Thyroid gland (tissue), 4 donors: ENCODE data around the gene SH3D19. TPM values are rescaled to one million over a fixed set of nuclear protein-coding genes. Genes with fewer than 3 reads are reported as not detected.
A peak's percentile ranks its signal among the peaks of the same experiment; 100 is the strongest.

Source experiments
- DNase-seq, 2 donors: peaks; one replicate each; pipeline ENCODE4 v3.0.0-alpha.2; 2019
- H3K27ac ChIP-seq, 3 donors: fragments of 200-600 bp; sonication (generic); 1 replicate in 2 of 3; 2 replicates in 1 of 3; pipeline ENCODE4 v1.5.1; 2016 to 2019; ENCODE audit warnings: mild to moderate bottlenecking in 1 of 3, moderate library complexity in 1 of 3
- H3K27me3 ChIP-seq: fragments of 200-600 bp; sonication (generic); one replicate; pipeline ENCODE4 v1.5.1; 2019
- H3K36me3 ChIP-seq, 2 donors: fragments of 200-600 bp; sonication (generic); one replicate each; pipeline ENCODE4 v1.5.1; 2016 to 2019
- H3K4me1 ChIP-seq, 2 donors: fragments of 200-600 bp; sonication (generic); one replicate each; pipeline ENCODE4 v1.5.1; 2017 to 2019
- H3K4me3 ChIP-seq, 3 donors: fragments of 200-600 bp; sonication (generic); replicated peaks in 1 of 3; 1 replicate in 2 of 3; 2 replicates in 1 of 3; pipeline ENCODE4 v1.5.1; 2016; ENCODE audit warnings: mild to moderate bottlenecking in 1 of 3
- H3K9me3 ChIP-seq: fragments of 200-600 bp; sonication (generic); one replicate; pipeline ENCODE4 v1.5.1; 2017
- POLR2A ChIP-seq, 2 donors: fragments of 450-650 bp; IDR thresholded peaks; one replicate each; pipeline ENCODE4 v1.6.1; 2017; ENCODE audit warnings: antibody characterized with exemption in 2 of 2, mild to moderate bottlenecking in 2 of 2, moderate library complexity in 1 of 2
- WGBS, 2 donors: methylation state at CpG; one replicate each; pipeline ENCODE4 v1.1.5; 2017; 5-methylcytosine and 5-hydroxymethylcytosine counted together
- intact Hi-C: fragments of 100-400 bp; cut with DNase I; formaldehyde crosslinking; loops from one replicate; pipeline ENCODE4 v1.15.1; 2023
- total RNA-seq, 4 donors: library from RNA; depleted of rRNA; stranded (reverse); fragments of >200 nt; gene quantifications; one replicate each; pipeline ENCODE4 v1.2.3, GENCODE V29; 2016
- TF ChIP-seq, protein P1 (sequence below), 6 experiments: fragments of 200-600 bp in 3 of 6; fragments of 450-650 bp in 3 of 6; sonication (generic) in 3 of 6; IDR thresholded peaks; one replicate each; pipeline ENCODE4 v1.5.1; 2016 to 2019; ENCODE audit warnings: antibody characterized with exemption in 6 of 6, mild to moderate bottlenecking in 2 of 6, inconsistent platforms in 1 of 6, moderate library complexity in 1 of 6

SH3D19 gene, protein sequence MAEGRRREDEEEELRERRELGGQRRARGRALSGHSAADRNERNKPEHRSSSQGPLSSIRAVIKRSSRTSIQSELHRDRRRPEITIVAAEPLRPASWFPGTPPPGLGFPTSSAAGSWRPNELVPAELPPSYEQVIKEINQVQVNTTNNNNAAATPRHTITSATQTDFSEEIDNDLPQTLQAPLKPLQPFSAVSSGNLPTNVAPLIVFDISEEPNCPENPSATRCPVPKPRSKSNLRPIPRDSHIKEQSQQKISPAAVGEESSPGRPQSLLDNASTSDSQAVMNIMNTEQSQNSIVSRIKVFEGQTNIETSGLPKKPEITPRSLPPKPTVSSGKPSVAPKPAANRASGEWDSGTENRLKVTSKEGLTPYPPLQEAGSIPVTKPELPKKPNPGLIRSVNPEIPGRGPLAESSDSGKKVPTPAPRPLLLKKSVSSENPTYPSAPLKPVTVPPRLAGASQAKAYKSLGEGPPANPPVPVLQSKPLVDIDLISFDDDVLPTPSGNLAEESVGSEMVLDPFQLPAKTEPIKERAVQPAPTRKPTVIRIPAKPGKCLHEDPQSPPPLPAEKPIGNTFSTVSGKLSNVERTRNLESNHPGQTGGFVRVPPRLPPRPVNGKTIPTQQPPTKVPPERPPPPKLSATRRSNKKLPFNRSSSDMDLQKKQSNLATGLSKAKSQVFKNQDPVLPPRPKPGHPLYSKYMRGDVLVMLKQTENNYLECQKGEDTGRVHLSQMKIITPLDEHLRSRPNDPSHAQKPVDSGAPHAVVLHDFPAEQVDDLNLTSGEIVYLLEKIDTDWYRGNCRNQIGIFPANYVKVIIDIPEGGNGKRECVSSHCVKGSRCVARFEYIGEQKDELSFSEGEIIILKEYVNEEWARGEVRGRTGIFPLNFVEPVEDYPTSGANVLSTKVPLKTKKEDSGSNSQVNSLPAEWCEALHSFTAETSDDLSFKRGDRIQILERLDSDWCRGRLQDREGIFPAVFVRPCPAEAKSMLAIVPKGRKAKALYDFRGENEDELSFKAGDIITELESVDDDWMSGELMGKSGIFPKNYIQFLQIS
- total RNA-seq = 100 to 1,000 TPM in 3 of 4 donors, 10 to 100 TPM in 1; 82.0 to 143 (median 113) TPM

- H3K4me1 ChIP-seq = peaks cover 25 to 32% of the 10 kb centered on the region in 2 donors
- 2% methylated on average over 31 to 34 of the region's 88 CpGs for WGBS, 2 donors
- no peaks in the 10 kb centered on the region for H3K27me3 ChIP-seq
- peak within 1 kb of the TSS; percentile 3 to 57 (median 54) for H3K4me3 ChIP-seq
- no peaks in the 10 kb centered on the region for H3K36me3 ChIP-seq
- TF ChIP-seq, protein P1, sequence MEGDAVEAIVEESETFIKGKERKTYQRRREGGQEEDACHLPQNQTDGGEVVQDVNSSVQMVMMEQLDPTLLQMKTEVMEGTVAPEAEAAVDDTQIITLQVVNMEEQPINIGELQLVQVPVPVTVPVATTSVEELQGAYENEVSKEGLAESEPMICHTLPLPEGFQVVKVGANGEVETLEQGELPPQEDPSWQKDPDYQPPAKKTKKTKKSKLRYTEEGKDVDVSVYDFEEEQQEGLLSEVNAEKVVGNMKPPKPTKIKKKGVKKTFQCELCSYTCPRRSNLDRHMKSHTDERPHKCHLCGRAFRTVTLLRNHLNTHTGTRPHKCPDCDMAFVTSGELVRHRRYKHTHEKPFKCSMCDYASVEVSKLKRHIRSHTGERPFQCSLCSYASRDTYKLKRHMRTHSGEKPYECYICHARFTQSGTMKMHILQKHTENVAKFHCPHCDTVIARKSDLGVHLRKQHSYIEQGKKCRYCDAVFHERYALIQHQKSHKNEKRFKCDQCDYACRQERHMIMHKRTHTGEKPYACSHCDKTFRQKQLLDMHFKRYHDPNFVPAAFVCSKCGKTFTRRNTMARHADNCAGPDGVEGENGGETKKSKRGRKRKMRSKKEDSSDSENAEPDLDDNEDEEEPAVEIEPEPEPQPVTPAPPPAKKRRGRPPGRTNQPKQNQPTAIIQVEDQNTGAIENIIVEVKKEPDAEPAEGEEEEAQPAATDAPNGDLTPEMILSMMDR (IDR thresholded peaks at IDR 0.05) = no peak
- TF ChIP-seq POLR2A (IDR thresholded peaks at IDR 0.05) = peak; percentile 61 to 80
- peak; percentile 65 to 70 for DNase-seq
- intact Hi-C loops = no loop called here
- peak within 1 kb of the TSS; percentile 77 to 88 (median 81) for H3K27ac ChIP-seq
- no peaks in the 10 kb centered on the region for H3K9me3 ChIP-seq
Measured at GRCh38 chr4:151325111-151325948, at the start of gene SH3D19. SH3D19 (minus strand) TSS chr4:151325605; CDS start chr4:151325352, 253 bp downstream.

DNA sequence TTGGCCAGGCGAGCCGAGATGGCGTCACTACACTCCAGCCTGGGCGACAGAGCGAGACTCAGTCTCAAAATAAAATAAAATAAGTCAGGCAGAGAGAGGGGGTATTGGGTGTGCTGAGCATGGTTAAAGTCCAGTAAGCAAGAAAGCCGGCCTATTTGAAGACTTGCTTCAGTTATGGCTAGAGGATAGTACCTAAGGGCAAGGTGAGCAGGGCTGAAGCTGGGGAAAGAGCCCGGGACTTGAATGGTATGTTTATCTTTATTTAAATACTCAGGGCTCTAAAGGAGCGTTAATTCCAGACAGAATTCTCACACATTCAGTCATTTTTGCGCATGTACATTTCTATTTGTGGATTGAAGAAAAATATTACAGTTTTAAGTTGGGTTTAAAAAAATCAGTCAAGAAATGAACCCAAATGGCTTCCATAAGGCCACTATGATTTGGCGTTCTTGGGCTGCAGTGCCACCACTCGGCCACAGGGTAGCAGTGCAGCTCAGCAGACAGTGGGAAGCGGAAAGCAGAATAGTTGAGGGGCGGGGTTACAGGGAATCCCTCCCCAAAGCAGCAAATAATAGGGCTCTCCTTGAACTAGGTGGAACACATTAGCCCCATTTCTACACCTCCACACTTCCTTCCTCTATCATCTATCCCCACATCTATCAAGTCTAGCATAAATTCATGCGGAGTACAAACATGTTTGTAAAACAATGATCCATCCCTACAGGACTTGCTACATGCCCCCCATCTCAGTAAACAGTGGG, 37.2 kb upstream of the SH3D19 start:
- TF ChIP-seq, protein P1 (IDR thresholded peaks at IDR 0.05) = peak; percentile 88 to 99 (median 97)
- no peak for TF ChIP-seq POLR2A (IDR thresholded peaks at IDR 0.05)
- Histone ChIP-seq H3K27ac (no peak overlapping the region), H3K4me3 (no peak overlapping the region), H3K9me3 (no peaks in the 10 kb centered on the region), H3K36me3 (no peaks in the 10 kb centered on the region), H3K4me1 (no peaks in the 10 kb centered on the region), H3K27me3 (no peaks in the 10 kb centered on the region)
- DNase-seq = peak; percentile 84 to 86
- intact Hi-C loops = loop anchor here (10.0 kb wide), 1 partner anchor 248 kb away; no protein-coding TSS in a partner anchor
- 37 to 39% methylated on average over 14 of the region's 14 CpGs for WGBS, 2 donors

GRCh38 chr4:151361966-151362365, 36.6 kb upstream of the SH3D19 start:
- Histone ChIP-seq H3K27ac (no peak overlapping the region), H3K4me1 (no peaks in the 10 kb centered on the region), H3K9me3 (no peaks in the 10 kb centered on the region), H3K4me3 (no peak overlapping the region), H3K36me3 (no peaks in the 10 kb centered on the region), H3K27me3 (no peaks in the 10 kb centered on the region)
- TF ChIP-seq POLR2A (IDR thresholded peaks at IDR 0.05) = no peak
- TF ChIP-seq, protein P1 (IDR thresholded peaks at IDR 0.05) = no peak
- intact Hi-C loops = loop anchor here (10.0 kb wide), 1 partner anchor 247 kb away; no protein-coding TSS in a partner anchor
- DNase-seq = no peak
- WGBS, 2 donors = 89 to 95% methylated on average over 13 of the region's 13 CpGs

GRCh38 chr4:151361126-151361525, 35.7 kb upstream of the SH3D19 start:
- Histone ChIP-seq H3K27me3 (no peaks in the 10 kb centered on the region), H3K36me3 (no peaks in the 10 kb centered on the region), H3K9me3 (no peaks in the 10 kb centered on the region), H3K4me3 (no peak overlapping the region), H3K27ac (no peak overlapping the region), H3K4me1 (no peaks in the 10 kb centered on the region)
- DNase-seq = no peak
- TF ChIP-seq, protein P1 (IDR thresholded peaks at IDR 0.05) = no peak
- TF ChIP-seq POLR2A (IDR thresholded peaks at IDR 0.05) = no peak
- WGBS, 2 donors = 95 to 96% methylated on average over 2 of the region's 2 CpGs
- intact Hi-C loops = loop anchor here (10.0 kb wide), 1 partner anchor 246 kb away; no protein-coding TSS in a partner anchor
